ENCODE results near the gene C5orf46. TPM values are rescaled to one million over a fixed set of nuclear protein-coding genes. Genes with fewer than 3 reads are reported as not detected.
"Not testable (repeated sequence)": the region's sequence is repeated elsewhere in the genome, so short reads cannot be mapped to it uniquely, and the experiment has no call there.

The C5orf46 gene
- total RNA-seq, result 2.0 TPM
- long read RNA-seq, partial matches to known transcripts, result 0 of 2 reads
- long read RNA-seq, other reads (novel, unspliced or antisense), result 0 of 2 reads

DNA sequence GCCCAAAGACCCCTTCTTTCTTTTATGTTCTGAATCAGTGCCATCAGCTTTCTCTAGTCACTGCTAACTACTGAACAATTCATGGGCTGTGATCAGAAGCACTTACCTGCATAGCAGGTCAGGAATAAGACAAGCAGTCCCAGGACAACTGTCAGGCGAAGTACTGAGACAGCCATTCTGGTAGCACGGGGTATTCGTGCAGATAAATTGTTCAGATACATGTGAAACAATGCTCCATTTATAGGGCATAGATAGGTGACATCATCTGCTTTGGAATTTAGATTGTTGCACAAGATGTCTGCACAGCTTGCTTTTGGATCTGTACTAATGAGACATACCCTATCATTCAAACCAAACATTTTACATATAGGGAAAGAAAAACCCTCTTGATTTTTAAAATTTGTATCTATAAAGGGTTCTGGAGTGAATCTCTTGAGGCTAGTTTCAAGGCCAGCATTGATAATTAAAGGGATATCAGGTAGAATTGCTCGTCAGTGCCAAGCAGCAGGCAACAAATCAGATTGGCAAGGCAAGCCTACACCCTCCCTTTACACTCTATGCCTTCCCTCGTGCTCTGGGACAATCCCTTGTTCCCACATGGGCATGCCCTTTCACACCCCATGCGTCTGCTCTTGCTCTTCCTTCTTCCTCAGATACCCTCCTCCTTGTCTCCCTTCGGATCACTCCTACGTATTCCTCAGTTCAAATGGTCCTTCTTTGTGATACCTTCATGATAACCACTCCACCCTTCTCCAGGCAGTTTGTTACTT lies at the start of gene C5orf46:
TSS of gene C5orf46 (minus strand) at position 213 of the 770 bp plus-strand sequence. CDS start at position 176, 37 bp downstream.
- DNase-seq (no peak), ATAC-seq (ENCODE audit: poor library complexity) (peak; percentile 68)
- intact Hi-C loops (cut with DNase I), result no loop called here

DNA sequence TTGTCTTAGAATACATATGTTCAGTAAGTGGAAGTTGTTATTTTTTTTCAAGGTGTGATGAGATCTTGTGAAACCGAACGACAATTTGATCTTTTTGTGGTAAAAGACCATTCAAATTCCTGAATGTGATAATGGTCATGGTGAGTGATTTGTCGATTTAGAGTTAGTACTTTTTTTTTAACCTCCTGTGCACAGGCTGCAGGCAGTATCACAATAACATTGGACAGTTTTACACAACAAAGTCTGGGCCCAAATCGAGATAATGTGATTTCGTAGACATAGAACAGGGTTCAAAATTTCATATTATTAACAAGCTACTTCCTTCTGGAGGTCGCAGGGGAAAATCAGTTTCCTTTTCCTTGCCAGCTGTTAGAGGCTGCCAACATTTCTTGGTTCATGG lies 48.6 kb upstream of the C5orf46 start:
- intact Hi-C loops (cut with DNase I), result no loop called here
- DNase-seq, result no peak
- ATAC-seq (ENCODE audit: poor library complexity), result no peak

GRCh38 chr5:147949711-147950573 lies 43.6 kb upstream of the C5orf46 start:
- intact Hi-C loops (cut with DNase I), result loop anchor here (5.0 kb wide), 2 partner anchors 157 to 177 kb away; no protein-coding TSS in a partner anchor
- ATAC-seq (ENCODE audit: poor library complexity), result peak; percentile 70
- no peak for DNase-seq

- not testable (repeated sequence) for DNase-seq; ATAC-seq (ENCODE audit: poor library complexity)
- intact Hi-C loops (cut with DNase I), result loop anchor here (5.0 kb wide), 2 partner anchors 161 to 181 kb away; no protein-coding TSS in a partner anchor
Measured at GRCh38 chr5:147946658-147947274, 40.4 kb upstream of the C5orf46 start.

GRCh38 chr5:147939431-147940114 lies 33.2 kb upstream of the C5orf46 start:
- intact Hi-C loops (cut with DNase I), result no loop called here
- ATAC-seq (ENCODE audit: poor library complexity), result no peak
- DNase-seq, result no peak

- DNase-seq (no peak), ATAC-seq (ENCODE audit: poor library complexity) (peak; percentile 85)
- intact Hi-C loops (cut with DNase I), result loop anchor here (2.0 kb wide), 2 partner anchors 46 to 78 kb away; no protein-coding TSS in a partner anchor
Measured at GRCh38 chr5:147935032-147935431, 28.7 kb upstream of the C5orf46 start.

DNA sequence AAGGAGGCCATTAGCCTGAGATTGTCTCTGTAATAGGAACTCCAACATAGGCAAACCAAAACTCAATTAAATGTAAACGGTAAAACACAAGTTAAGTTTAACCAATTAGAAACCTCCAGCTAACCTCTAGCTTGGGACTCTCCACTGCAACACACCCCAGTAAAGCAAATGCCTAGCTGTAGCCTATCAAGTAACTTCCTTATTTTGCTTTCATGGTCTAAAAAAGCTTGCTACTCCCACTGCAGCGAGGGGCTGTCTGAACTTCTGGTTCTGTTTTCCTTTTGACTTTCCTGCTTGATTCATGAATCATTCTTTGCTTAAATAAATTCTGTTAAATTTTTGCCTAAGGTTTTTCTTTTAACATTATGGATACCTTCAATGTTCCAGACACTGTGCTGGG lies 24.4 kb upstream of the C5orf46 start:
- DNase-seq (no peak), ATAC-seq (ENCODE audit: poor library complexity) (no peak)
- intact Hi-C loops (cut with DNase I), result no loop called here

GRCh38 chr5:147927901-147928300 lies 21.6 kb upstream of the C5orf46 start:
- DNase-seq (no peak), ATAC-seq (ENCODE audit: poor library complexity) (no peak)
- intact Hi-C loops (cut with DNase I), result no loop called here

DNA sequence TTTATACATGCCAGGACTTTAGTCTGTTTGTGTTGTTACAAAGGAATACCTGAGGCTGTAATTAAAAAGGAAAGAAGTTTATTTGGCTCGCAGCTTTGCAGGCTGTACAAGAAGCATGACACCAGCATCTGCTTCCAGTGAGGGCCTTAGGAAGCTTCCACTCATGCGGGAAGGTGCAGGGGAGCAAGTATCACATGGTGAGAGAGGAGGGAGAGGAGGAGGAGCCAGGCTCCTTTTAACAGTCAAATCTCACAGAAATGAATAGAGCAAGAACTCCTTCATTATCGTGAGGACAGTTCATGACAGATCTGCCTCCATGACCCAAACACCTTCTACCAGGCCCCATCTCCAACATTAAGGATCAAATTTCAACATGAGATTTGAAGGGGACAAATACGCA lies 18.7 kb upstream of the C5orf46 start:
- intact Hi-C loops (cut with DNase I), result no loop called here
- DNase-seq, result no peak
- ATAC-seq (ENCODE audit: poor library complexity), result no peak

- intact Hi-C loops (cut with DNase I), result no loop called here
- DNase-seq (no peak), ATAC-seq (ENCODE audit: poor library complexity) (no peak)
Measured at GRCh38 chr5:147921136-147921535, 14.8 kb upstream of the C5orf46 start.

DNA sequence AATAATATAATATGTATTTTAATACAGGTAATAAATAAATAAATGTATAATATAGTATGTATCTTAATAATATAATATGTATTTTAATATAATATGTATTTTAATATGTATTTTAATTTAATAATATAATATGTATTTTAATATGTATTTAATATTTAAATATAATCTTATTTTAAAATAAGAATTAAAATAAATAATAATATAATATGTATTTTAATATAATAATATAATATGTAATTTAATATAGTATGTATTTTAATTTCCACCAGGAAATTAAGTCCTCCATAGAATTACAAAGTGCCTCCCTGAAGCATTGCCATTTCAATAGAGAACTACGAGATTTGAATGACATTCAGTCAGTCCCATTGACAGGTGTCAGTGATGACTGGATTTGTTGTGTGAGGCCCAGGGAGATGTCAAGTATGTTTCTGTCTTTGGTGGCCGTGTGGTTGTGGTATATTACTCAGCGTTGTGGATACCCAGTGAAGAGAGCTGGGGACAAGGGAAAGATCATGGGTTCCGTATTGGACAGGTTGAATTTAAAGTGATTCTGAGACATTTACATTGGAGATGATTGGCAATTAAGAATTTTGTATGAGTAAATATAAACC lies 14.2 kb upstream of the C5orf46 start:
- DNase-seq, result no peak
- ATAC-seq (ENCODE audit: poor library complexity), result no peak
- intact Hi-C loops (cut with DNase I), result no loop called here

GRCh38 chr5:147918899-147919298 lies 12.6 kb upstream of the C5orf46 start:
- ATAC-seq (ENCODE audit: poor library complexity) (no peak), DNase-seq (no peak)
- intact Hi-C loops (cut with DNase I), result no loop called here

DNA sequence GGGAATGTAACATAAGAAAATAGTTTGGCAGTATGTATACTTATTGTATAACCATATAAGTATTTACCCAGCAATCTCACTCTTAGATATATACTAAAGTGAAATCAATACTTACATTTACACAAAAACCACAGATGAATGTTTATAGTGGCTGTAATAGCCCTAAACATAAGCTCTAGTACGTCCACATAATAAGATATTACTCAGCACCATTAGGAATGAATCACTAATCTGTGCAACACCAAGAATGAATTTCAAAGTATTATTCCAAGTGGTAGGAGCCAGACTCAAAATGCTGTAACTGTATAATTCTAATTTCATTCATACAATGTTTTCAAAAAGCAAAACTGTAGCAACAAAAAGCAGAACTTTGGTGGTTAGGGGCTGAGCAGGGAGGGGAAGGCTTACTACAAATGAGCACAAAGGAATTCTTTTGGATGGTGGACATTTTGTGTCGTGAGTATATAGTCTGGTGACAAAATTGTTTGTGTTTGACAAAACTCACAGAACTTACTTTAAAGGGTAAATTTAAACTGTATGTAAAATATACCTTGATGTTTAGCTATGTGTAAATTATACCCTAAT lies 11.9 kb upstream of the C5orf46 start:
- no peak for ATAC-seq (ENCODE audit: poor library complexity)
- no peak for DNase-seq
- intact Hi-C loops (cut with DNase I), result no loop called here

DNA sequence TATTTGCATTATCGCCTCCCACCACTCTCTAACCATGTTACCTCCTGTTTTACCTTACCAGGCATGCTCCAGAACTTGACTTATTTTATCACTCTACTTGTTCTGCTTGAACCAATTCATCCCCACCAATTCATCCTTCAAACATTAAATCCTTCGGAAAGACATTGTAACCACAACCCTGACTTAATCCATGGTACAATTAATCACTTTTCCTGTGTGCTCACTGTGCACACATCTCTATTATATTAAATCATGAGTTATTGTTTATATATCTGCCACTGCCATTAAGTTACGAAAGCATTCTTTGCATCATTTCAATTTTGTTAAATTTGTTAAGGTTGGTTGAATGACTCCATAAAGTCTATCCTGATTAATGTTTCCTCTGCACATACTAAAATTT lies 7.4 kb upstream of the C5orf46 start:
- ATAC-seq (ENCODE audit: poor library complexity), result no peak
- DNase-seq, result no peak
- intact Hi-C loops (cut with DNase I), result no loop called here

GRCh38 chr5:147912011-147912410 lies 5.7 kb upstream of the C5orf46 start:
- DNase-seq (no peak), ATAC-seq (ENCODE audit: poor library complexity) (peak; percentile 11)
- intact Hi-C loops (cut with DNase I), result no loop called here

DNA sequence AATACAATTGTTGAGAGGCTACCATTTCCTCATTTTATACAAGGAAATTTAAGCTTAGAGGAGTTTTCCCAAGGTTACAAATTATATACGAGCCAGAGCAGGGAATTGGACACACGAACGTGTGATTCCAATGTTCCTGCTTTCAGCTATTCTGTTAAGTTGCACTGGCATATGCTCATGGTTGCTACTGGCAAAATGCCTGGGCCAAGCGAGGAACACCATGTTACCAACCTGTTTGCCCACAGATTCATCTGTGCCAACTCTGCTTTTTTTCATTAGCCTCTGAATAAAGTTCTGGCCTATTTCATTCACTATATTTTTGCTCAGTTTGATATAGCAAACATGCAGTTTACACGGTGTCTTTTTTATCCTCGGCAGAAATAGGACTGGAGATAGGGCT lies 5.1 kb upstream of the C5orf46 start:
- intact Hi-C loops (cut with DNase I), result no loop called here
- DNase-seq, result peak; percentile 71
- peak; percentile 96 for ATAC-seq (ENCODE audit: poor library complexity)

DNA sequence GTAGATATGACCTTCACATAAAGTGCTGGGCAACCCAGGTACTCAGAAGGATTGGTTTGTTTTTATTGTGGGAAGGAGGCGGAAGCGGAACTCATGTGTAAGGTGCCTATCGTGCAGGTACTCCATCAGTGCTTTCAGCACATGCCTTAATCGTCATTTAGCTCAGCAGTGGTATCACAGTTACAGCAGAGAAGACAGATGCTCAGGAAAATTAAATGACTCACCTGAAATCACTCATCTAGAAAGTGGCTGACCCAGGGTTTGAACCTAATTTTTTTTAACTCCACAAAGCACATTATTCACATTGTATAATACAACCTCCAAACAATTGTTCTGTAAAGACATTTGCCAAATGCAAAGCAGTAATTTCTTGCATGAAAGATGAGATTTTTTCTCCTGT lies 2.2 kb downstream of the C5orf46 start:
- intact Hi-C loops (cut with DNase I), result no loop called here
- ATAC-seq (ENCODE audit: poor library complexity) (no peak), DNase-seq (no peak)

DNA sequence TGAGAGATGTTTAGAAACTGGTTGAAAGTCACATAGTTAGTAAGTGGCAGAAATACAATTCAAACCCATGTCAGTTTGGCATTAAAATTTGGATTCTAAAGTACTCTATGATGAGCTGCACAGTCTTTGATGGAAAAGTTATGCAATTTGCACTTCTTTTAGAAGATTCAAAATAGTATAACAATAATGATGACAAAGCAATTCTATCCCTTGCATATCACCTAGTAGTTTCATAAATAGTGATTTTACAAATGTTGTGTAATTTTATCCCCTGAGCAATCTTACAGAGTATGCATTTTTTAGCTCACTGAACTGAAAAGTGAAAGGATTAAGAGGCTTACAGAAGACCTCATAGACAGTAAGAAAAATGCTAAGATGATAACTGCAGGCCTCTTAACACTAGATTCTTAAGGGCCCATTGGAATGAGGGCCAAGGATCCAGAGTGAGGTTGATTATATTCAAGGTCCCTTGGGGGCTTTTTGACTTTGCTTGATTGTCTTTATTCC lies 3.7 kb downstream of the C5orf46 start:
- no peak for DNase-seq
- intact Hi-C loops (cut with DNase I), result no loop called here
- no peak for ATAC-seq (ENCODE audit: poor library complexity)
